Measurements from ENCODE around the gene KRT83. TPM values are rescaled to one million over a fixed set of nuclear protein-coding genes. Genes with fewer than 3 reads are reported as not detected.

Gene KRT83
- total RNA-seq, 1 donor from 2014 or later = not detected

GRCh38 chr12:52274521-52275120 lies 46.6 kb downstream of the KRT83 start, which contains the start of gene KRT86:
KRT86 (plus strand) TSS chr12:52274645; CDS start chr12:52301917, 27,272 bp downstream.
- TF ChIP-seq CTCF (IDR thresholded peaks at IDR 0.05; ENCODE audit: unreplicated experiment) = no peak
- Mint-ChIP-seq H3K27me3 (peaks cover 75% of the 10 kb centered on the region), H3K9me3 (ENCODE audit: low read depth) (no peaks in the 10 kb centered on the region), H3K27ac (no peak within 1 kb of the TSS), H3K4me1 (ENCODE audit: low read depth) (peaks cover 5% of the 10 kb centered on the region), H3K36me3 (ENCODE audit: insufficient read depth) (no peaks in the 10 kb centered on the region), H3K4me3 (ENCODE audit: low read depth) (no peak within 1 kb of the TSS)
- no peak for DNase-seq (ENCODE audit: low spot score, unreplicated experiment)

- no peaks in the 10 kb centered on the region for H3K9me3 Mint-ChIP-seq (ENCODE audit: low read depth)
- no peak for DNase-seq (ENCODE audit: low spot score, unreplicated experiment)
- peaks cover 54% of the 10 kb centered on the region for H3K27me3 Mint-ChIP-seq
- no peaks in the 10 kb centered on the region for H3K36me3 Mint-ChIP-seq (ENCODE audit: insufficient read depth)
- H3K27ac Mint-ChIP-seq = no peak overlapping the region
- no peak for TF ChIP-seq CTCF (IDR thresholded peaks at IDR 0.05; ENCODE audit: unreplicated experiment)
- no peak overlapping the region for H3K4me3 Mint-ChIP-seq (ENCODE audit: low read depth)
- H3K4me1 Mint-ChIP-seq (ENCODE audit: low read depth) = no peaks in the 10 kb centered on the region
Observed at GRCh38 chr12:52271158-52271557, 50.0 kb downstream of the KRT83 start.

GRCh38 chr12:52270541-52271070 lies 50.6 kb downstream of the KRT83 start:
- no peak for TF ChIP-seq CTCF (IDR thresholded peaks at IDR 0.05; ENCODE audit: unreplicated experiment)
- no peak for DNase-seq (ENCODE audit: low spot score, unreplicated experiment)
- H3K4me3 Mint-ChIP-seq (ENCODE audit: low read depth) = no peak overlapping the region

GRCh38 chr12:52268212-52268611 lies 53.0 kb downstream of the KRT83 start:
- Mint-ChIP-seq H3K4me1 (ENCODE audit: low read depth) (no peaks in the 10 kb centered on the region), H3K27me3 (peaks cover 35% of the 10 kb centered on the region), H3K9me3 (ENCODE audit: low read depth) (no peaks in the 10 kb centered on the region), H3K36me3 (ENCODE audit: insufficient read depth) (no peaks in the 10 kb centered on the region), H3K27ac (no peak overlapping the region), H3K4me3 (ENCODE audit: low read depth) (no peak overlapping the region)
- no peak for DNase-seq (ENCODE audit: low spot score, unreplicated experiment)
- no peak for TF ChIP-seq CTCF (IDR thresholded peaks at IDR 0.05; ENCODE audit: unreplicated experiment)

More at GRCh38 chr12:52270541-52271070, 50.6 kb downstream of the KRT83 start:
- Mint-ChIP-seq H3K9me3 (ENCODE audit: low read depth) (no peaks in the 10 kb centered on the region), H3K36me3 (ENCODE audit: insufficient read depth) (no peaks in the 10 kb centered on the region), H3K27ac (no peak overlapping the region), H3K4me1 (ENCODE audit: low read depth) (no peaks in the 10 kb centered on the region), H3K27me3 (peaks cover 48% of the 10 kb centered on the region)

- Mint-ChIP-seq H3K27ac (no peak overlapping the region), H3K4me1 (ENCODE audit: low read depth) (no peaks in the 10 kb centered on the region), H3K4me3 (ENCODE audit: low read depth) (no peak overlapping the region), H3K36me3 (ENCODE audit: insufficient read depth) (no peaks in the 10 kb centered on the region), H3K27me3 (peaks cover 32% of the 10 kb centered on the region), H3K9me3 (ENCODE audit: low read depth) (peaks cover 3% of the 10 kb centered on the region)
- no peak for TF ChIP-seq CTCF (IDR thresholded peaks at IDR 0.05; ENCODE audit: unreplicated experiment)
- DNase-seq (ENCODE audit: low spot score, unreplicated experiment) = no peak
Observed at GRCh38 chr12:52267699-52268098, 53.5 kb downstream of the KRT83 start.
